Measurements from ENCODE around the gene NIT2.
A peak's percentile ranks its signal among the peaks of the same experiment; 100 is the strongest.
"Not testable (repeated sequence)": the region's sequence is repeated elsewhere in the genome, so short reads cannot be mapped to it uniquely, and the experiment has no call there.

Gene NIT2, protein sequence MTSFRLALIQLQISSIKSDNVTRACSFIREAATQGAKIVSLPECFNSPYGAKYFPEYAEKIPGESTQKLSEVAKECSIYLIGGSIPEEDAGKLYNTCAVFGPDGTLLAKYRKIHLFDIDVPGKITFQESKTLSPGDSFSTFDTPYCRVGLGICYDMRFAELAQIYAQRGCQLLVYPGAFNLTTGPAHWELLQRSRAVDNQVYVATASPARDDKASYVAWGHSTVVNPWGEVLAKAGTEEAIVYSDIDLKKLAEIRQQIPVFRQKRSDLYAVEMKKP
- 19.3 to 54.4 (median 40.2) reads per million in 18 experiments for total RNA-seq

GRCh38 chr3:100334488-100335351, at the start of gene NIT2:
Gene NIT2 (plus strand): TSS chr3:100334757. CDS start chr3:100334792, 35 bp downstream.
- peak; percentile 81 to 82 for DNase-seq

DNA sequence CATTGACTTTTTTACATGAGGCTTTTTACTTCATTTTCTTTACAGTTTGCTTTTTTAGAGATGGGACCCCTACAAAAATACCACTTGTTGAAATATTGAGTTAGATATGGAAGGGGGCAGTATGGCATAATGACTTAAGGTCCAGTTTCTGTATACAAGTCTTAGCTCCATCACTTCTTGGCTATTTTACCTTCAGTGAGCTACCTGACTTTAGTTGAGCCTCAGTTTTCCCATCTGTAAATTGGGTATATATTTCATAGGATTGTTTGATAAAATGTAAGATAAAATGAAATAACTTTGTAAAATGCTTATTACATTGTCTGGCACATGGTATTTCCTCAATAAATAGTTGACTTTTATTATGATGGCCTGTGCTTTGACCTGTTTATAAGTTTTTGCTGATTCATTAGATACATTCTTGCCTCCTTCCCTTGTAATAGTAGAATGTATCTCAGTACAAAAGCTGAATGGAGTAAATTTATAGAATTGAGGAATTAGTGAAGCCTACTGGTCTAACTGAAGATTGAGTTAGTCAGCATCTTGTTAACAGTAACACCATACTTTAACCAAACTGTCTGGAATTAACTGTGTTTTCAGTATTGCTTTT, 46.2 kb upstream of the NIT2 start:
- no peak for DNase-seq

GRCh38 chr3:100289339-100289738, 45.2 kb upstream of the NIT2 start:
- DNase-seq, result peak; percentile 31 to 32

GRCh38 chr3:100295089-100295488, 39.5 kb upstream of the NIT2 start:
- DNase-seq, result no peak

- no peak for DNase-seq
Observed at GRCh38 chr3:100297784-100298183, 36.8 kb upstream of the NIT2 start.

DNA sequence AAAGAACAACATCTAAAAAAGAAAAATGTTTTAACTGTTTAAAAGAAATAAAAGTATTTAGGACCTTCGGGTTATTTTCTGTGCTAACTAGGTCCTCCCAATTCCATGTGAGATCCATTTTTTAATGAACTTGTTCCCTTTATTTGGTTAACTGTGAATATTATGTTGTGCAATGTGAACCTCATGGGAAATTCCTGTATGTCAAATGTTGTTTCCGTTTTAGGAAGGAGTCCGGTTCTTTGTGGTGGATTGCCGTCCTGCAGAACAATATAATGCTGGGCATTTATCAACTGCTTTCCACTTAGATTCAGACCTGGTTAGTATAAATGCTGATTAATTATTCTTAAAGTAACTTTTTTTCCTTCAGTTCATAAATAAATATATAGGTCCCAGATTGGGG, 35.5 kb upstream of the NIT2 start:
- peak; percentile 17 to 43 for DNase-seq

- no peak for DNase-seq
Observed at GRCh38 chr3:100306695-100307094, 27.9 kb upstream of the NIT2 start.

- DNase-seq, result no peak
Observed at GRCh38 chr3:100310355-100310965, 24.1 kb upstream of the NIT2 start.

DNA sequence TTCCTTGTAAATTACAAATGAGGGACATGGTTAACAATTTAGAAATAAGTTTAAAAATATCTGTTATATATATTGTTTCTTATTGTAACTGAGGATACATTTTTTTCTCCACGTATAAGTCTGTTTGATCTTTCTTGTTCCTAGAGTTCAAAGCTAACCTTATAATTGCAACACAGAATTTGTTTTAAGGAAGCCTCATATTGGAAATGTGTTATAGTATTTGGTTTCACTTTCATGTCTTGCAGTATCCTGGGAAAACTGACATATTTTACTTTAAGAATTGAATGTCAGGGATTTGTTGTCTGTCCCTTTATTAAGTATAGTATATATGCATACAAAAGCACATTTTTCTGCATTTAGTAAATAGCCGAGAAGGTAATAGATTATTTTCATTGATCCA, 23.5 kb upstream of the NIT2 start:
- no peak for DNase-seq

DNA sequence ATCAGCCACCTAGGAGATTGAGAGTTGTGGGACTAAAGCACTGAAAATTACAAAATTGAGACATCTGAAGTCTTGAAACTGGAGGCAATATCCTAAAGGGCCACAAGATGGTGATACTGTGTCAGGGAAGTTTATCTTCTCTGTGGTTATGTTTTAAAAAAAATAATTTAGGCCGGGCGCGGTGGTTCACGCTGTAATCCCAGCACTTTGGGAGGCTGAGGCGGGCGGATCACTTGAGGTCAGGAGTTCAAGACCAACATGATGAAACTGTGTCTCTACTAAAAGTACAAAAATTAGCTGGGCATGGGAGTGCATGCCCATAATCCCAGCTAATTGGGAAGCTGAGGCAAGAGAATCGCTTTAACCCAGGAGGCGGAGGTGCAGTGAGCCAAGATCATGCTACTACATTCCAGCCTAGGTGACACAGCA, 17.9 kb upstream of the NIT2 start:
- DNase-seq, result peak; percentile 54 to 67

GRCh38 chr3:100317912-100318311, 16.6 kb upstream of the NIT2 start:
- no peak for DNase-seq

DNA sequence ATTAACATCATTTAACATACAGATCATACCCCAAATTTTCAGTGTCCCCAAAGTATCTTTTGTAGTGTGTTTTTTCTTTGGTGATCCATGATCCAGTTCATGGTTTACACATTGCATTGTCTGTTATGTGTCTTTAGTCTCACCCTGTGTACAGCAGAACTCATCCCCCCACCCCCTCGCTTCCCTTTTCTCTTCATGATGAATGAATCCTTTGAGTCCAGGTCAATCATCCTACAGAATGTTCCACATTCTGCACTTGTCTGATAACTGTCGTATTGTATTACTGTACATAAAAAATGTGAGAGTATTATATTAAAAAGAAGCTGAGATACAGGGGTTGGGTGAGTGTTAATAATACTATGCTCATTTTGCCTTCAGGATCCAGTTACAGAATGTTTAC, 14.6 kb upstream of the NIT2 start:
- DNase-seq, result no peak

DNA sequence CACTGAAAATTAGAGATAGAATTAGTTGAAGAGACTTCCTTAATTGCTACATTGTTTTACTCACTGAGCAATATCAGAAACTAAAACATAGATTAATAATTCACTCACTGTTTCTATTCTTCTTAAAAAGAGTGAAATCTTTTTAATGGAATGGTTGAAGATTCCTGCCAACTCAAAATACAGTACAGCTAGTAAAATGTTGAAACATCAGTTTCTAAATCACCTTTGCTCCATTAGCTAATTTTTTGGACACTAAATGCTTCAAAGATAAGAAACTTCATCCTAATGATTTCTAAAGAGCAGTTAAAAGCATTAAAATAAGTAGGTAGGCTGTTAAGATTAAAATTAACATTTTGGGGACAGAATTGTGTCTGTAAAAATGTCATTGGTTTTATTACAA, 10.5 kb upstream of the NIT2 start:
- no peak for DNase-seq

- DNase-seq, result no peak
Observed at GRCh38 chr3:100325827-100326226, 8.7 kb upstream of the NIT2 start.

GRCh38 chr3:100327377-100327776, 7.2 kb upstream of the NIT2 start:
- DNase-seq, result not testable (repeated sequence)

- no peak for DNase-seq
Observed at GRCh38 chr3:100329800-100330489, 4.6 kb upstream of the NIT2 start.

DNA sequence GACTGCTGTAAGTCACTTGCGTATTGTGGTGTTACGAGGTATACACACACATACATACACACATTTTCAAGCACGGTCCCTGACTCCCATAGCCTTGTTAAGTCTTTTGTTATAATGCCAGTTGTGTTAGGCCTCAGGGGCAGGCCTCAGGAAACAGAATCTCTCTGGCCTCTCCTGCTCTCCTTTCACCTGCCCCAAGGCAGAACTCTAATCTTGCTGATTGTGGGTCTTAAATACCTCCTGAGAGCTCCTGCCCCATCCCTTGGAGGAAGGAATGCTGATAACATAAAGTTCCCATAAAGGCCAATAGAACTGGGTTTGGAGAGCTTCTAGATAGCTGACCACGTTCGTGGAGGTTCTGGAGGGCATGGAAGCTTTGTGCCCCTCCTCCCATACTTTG, 3.9 kb upstream of the NIT2 start:
- DNase-seq, result no peak

DNA sequence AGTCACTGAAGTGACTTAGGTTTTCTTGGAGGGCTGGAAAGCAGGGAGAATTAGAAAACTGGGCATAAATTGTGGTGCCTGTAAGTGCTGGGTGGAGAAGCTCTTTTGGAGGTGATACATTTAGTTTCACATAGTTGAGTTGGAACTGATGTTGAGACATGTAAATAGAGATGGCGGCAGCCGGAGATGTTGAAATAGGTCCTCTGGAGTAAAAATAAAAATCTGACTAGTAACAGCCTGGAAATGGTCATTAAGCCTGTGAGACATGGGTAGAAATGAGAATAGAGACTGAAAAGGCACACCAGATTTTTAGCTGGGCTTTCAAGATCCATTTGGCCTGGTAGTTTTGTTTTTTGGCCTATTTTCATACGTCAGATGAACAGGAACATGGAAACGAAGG, 2.9 kb upstream of the NIT2 start:
- DNase-seq, result no peak

- no peak for DNase-seq
Observed at GRCh38 chr3:100333051-100333450, 1.5 kb upstream of the NIT2 start.

DNA sequence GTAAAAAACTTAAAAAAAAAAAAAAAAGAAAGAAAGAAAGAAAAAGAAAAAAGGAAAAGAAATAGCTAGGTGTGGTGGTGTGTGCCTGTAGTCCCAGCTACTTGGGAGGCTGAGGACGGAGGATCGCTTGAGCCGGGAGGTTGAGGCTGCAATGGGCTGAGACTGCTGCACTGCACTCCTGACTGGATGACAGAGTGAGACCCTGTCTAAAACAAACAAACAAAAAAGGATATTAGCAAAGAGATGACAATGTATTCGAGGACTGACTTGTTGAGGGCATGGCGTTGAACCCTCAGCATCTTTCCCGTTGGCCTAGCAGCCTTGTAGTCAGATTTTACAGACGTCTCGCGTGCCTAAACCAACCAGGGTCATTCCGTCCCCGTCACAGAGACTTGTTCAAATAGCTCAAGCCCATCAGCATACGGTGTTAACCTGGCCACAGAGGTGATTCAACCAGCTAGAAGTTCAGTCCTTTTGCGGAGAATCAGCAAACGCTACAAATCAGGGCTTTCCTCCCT, 528 bp upstream of the NIT2 start:
- no peak for DNase-seq

GRCh38 chr3:100335434-100335833, 877 bp downstream of the NIT2 start:
- DNase-seq, result peak; percentile 47 to 51

DNA sequence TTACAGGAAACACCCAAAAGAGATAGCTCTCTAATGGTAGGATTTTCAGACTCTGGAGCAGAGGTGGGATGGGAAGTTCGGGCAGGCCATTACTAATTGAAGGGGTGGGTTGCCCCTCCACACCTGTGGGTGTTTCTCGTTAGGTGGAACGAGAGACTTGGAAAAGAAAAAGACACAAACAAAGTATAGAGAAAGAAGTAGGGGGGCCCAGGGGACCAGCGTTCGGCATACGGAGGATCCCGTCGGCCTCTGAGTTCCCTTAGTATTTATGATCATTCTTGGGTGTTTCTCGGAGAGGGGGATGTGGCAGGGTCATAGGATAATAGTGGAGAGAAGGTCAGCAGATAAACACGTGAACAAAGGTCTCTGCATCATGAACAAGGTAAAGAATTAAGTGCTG, 1.7 kb downstream of the NIT2 start:
- not testable (repeated sequence) for DNase-seq

Data from inflammatory macrophage (primary cell).